ENCODE measurements around the gene SLC15A5.

Gene SLC15A5, protein sequence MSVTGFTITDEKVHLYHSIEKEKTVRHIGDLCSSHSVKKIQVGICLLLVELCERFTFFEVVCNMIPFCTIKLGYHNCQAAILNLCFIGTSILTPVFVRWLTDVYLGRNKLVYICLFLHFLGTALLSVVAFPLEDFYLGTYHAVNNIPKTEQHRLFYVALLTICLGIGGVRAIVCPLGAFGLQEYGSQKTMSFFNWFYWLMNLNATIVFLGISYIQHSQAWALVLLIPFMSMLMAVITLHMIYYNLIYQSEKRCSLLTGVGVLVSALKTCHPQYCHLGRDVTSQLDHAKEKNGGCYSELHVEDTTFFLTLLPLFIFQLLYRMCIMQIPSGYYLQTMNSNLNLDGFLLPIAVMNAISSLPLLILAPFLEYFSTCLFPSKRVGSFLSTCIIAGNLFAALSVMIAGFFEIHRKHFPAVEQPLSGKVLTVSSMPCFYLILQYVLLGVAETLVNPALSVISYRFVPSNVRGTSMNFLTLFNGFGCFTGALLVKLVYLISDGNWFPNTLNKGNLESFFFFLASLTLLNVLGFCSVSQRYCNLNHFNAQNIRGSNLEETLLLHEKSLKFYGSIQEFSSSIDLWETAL

DNA sequence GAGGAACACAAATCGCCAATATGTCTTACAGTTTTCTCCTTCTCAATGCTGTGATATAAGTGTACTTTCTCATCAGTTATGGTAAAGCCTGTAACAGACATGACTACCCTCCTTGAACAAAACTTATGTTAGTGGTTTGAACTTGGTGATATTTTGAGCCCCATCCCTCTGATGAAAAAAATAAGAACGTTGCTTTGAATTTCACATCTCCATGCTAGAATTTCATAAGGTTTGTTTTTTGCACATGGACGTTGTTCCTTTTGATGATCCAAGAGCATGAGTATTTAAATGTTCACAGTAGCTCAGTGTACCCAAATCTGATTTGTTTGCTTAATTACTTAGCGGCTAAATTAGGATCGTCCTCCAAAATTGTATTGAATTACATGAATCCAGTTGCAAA is at the start of gene SLC15A5:
SLC15A5 (minus strand) TSS at position 101 of the 400 bp plus-strand sequence; CDS start at position 101, 0 bp downstream.
- DNase-seq (ENCODE audit: low read depth in 2 of 2): no peak

DNA sequence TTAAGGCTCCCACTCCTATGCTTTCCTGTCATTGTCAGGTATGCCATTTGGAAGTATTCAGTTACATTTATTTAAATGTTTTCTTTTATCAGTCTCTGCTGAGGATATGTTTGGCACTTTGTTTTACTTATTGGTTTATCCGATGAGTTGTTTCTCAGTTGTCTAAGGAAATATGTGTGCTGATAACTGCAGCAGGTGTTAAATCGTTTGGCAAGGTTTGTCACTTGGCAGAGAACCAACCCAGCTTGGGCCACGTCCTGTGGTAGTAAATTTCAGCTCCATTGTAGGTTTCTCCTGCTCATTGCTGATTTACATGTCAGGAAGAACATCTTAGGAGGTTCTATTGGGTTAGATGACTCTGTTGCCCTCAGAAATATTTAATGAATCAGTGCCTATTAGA is 47.9 kb upstream of the SLC15A5 start:
- no peak for DNase-seq (ENCODE audit: low read depth in 2 of 2)

DNA sequence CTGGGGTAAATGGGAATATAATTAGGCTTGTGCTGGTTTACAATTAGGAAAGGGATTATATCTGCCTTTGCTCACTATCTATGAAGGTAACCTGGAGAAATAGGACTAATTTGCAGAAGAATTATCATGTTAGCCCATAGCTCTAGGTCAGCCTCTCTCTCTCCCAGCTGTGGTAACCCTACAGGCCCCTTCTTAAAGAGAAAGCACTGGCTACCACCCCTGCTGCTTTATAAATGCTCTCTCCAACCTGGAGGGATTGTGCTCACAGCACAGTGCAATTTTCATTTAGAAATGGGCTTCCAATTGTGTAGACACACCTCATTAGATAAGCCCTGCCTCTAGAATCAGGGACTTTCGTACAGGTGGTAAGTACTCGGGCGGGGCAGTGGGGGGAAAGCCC is 47.3 kb upstream of the SLC15A5 start:
- DNase-seq (ENCODE audit: low read depth in 2 of 2): no peak

DNA sequence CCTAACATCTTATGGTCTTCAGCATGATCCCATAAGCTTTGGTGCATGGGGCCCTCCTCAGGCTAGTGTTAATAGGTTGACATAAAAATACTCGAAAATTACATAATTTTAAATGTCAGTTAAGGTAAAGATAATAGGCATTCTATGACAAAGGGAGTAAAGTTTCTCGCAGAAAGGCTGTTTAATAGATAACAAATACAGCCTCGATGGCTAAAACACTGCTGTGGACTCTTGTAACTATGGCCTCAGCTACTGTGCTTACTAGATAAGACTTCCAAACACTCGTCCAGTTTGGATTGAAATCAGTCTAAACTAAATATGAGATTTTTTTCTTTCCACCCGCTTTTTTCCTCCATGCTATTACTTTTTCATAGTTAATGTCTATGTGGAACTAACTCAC is 46.8 kb upstream of the SLC15A5 start:
- DNase-seq (ENCODE audit: low read depth in 2 of 2): no peak

DNA sequence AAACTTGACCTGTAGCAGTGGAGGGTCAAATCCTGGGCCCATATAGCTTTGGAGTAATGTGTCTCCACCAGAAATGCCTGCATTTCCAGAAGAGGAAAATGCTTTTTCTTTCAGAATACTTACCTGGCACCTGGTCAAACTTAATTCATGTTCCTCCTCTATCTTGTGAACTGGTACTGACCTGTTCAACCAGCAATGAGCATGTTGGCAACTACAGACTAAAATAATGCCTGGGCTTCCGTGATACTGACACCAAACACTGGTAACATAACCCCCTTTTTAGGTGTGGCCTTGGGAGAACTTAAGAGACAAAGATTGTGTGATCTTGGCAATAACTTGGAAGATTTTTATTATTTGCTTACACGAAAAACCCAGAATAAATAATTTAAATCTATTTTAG is 46.2 kb upstream of the SLC15A5 start:
- DNase-seq (ENCODE audit: low read depth in 2 of 2): no peak

DNA sequence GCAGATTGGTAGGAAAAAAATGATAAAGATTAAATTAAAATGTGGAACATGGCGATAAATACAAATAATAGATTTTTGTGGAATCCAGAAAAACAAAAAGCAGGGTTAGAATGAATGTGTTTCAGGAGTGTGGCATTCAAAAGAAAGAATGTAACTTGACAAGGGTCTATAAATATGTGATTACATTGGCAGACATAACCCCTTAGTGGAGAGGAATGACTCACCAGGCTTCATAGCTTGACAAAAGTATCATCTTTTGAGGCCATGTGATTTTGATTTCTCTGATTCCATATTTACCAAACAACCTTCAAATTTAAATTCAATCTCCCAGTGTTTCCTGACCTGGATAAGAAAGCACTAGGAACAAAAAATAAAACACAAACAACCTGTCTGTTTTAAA is 45.5 kb upstream of the SLC15A5 start:
- DNase-seq (ENCODE audit: low read depth in 2 of 2): no peak

DNA sequence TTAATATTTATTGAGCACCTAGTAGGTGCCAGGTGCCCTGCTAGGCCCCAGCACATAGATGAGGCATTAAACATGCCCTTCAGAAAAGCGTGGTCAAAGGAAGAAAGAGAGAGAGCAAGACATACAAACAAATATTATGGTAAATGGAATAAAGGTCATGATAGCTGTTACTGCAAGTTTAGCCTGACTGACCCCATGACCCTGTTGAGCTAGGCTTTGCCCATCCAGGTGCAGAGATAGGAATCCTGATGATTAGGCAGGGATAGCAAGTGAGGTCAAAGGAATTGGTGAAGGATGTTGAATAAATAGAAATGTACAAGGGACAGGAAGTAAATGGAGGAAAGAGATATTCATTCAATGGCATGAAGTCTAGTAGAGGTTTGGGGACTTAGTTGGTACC is 33.4 kb upstream of the SLC15A5 start:
- no peak for DNase-seq (ENCODE audit: low read depth in 2 of 2)

DNA sequence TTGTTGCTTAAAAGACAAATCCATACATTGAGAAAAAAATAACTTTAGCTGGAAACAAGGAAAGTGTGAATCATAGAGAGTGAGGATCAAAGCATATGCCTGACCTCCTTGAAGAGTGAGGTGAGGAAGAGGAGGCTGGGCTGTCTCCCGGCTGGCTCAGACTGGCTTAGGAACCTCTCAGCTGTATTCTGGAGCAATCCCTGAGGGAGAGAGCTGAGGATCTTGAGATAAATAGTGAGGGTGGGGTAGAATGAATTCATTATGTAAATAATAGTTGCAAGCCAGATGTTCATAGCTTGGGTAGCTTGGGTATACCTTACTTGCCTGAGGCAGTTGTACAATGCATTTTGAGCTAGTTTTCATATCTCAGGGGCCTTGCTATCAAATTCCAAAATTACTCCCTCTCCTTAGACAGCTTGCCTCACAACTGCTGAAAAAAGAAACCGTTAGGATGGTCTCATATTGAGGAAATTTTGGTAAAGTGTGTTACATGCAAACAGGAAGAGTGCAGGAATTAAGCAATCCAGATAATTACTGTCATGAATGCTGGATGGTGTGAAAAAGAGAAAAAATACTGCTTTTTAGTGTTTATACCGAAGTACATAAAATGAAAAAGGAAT is 30.5 kb upstream of the SLC15A5 start:
- DNase-seq (ENCODE audit: low read depth in 2 of 2): no peak

DNA sequence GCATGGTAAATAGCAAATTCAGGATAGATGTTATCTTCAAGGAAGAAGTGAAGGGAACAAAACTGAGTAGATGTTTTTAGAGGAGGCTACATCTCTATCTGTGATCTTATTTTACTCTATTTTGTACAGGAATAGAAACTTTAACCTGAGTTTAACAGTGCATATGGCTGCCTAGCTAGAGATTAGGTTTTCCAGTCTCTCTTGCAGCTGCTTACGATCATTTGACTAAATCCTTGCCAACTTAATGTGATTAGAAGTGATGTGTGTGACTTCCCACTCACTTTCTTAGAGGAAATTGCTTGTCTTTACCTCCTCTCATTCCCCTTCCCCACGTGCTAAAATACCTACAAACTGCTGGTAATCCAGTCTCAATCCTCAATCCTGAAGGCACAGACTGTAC is 26.5 kb upstream of the SLC15A5 start:
- no peak for DNase-seq (ENCODE audit: low read depth in 2 of 2)

DNA sequence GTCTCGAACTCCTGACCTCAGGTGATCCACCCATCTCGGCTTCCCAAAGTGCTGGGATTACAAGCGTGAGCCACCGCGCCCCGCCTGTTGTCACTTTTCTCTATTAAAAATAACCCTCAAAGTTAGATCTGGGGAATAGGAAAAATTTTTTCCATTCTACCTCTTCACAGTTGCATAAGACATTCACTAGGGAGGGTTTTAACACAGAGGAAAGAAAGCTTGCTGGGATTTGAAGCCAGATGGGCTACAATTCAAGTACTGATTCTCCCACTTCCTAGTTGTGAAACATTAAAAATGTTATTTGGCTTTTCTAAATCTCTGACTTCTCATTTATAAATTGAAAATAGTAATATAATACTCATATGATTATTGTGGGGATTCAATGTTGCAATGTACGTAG is 23.3 kb upstream of the SLC15A5 start:
- DNase-seq (ENCODE audit: low read depth in 2 of 2): no peak

DNA sequence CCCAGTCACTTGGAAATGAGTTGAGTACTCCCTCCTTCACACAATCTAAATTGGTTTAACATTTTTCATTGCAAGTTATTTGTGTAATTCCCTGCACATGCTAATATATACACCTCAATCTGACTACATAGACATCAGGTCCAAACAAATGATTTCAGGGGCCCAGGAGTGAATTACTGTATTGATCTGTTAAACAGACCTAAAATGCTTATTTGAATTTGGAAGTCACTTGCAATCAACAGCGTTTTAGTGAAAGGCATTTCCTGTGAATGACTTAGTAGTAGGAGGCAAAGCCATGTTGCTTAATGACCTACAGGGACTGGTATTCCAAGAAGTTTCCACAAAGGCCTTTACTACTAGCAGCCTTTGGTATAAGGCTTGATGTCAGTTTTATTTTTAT is 22.6 kb upstream of the SLC15A5 start:
- no peak for DNase-seq (ENCODE audit: low read depth in 2 of 2)

DNA sequence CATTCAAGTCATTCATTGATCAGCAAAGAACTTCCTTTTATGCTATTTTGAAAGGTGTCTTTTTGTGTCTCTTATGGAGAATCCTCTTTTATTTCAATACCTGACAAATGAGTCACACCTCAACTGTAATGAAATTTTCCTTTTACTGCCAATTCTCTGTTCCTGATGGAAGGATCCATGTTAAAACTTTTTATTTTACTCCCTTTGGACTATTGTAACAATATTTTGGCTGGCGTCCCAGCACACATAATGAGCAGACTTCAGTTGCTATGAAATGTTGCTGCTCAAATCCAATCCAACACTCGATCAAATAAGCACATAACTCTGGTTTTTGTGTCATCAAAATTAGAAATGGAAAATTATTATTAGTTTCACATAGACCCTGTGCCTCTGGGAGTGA is 21.9 kb upstream of the SLC15A5 start:
- no peak for DNase-seq (ENCODE audit: low read depth in 2 of 2)

DNA sequence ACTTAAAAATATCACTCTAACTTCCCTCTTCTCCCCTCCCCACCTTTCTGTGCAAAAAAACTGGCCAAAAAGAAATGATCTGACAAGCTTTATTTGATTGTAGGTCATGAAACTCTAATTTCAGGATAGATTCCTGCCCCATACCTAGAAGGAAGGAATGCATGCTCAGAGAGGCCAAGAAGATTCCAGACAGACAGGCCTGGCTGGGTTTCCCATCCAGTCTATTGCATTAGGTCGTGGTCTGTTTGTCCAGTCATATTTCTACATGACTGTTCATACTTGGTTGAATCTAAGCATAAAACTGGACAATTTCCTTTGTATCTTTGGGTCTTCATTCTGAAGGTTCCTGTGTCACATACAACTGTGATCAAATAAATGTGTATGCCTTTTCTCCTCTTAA is 20.0 kb upstream of the SLC15A5 start:
- DNase-seq (ENCODE audit: low read depth in 2 of 2): no peak

DNA sequence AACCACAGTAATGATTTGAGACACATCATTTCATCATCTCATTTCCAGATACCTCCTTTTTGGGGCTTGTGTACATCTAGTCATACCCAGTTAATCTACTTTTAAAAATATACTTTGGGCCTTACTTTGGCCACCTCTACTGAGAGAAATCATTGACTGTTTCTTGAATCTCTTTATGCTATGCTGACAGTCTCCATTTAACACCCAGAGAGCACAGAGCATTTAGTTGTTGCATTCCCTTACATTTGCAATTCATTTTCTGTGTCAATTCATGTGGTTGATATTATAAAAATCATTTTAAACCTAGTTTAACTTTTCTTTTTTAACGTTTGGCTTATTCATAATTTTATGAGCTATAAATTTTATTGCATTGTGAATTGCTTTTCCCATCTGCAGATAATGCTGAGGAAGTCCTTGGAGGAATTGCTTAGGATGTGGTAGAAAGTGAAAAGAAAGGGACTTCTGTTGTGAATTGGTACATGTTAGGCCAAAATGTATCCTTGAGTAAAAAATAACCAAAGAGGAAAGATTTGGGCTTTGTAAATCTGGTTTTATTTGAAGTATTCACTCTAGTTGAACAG is 17.0 kb upstream of the SLC15A5 start:
- no peak for DNase-seq (ENCODE audit: low read depth in 2 of 2)

DNA sequence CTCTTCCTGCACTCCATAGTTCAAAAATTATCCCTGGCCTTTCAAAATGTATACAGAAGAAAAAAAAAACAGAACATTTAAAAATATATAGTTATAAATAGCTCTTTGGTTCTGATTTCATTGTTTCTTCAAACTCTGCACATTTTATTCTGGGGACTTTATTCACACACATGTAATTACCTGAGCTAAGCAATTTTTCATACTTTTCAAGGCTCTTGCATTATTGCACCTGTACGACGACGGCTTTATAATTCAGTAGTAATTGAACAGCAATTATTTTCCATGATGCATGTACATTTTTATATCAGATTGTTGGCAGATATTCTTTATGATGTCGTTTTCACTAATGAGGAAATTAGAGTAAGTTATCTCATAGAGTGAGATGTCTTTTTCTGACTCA is 13.5 kb upstream of the SLC15A5 start:
- DNase-seq (ENCODE audit: low read depth in 2 of 2): no peak

DNA sequence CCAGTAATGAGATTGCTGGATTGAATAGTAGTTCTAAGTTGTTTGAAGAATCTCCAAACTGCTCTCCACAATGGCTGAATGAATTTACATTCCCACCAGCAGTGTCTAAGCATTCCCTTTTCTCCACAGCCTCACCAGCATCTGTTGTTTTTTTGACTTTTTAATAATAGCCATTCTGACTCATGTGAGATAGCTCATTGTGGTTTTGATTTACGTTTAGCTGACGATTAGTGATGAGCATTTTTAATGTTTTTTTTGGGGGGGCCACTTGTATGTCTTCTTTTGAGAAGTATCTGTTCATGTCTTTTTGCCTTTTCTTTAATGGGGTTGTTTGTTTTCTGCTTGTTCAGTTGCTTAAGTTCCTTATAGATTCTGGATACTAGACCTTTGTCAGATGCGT is 8.1 kb upstream of the SLC15A5 start:
- DNase-seq (ENCODE audit: low read depth in 2 of 2): no peak

DNA sequence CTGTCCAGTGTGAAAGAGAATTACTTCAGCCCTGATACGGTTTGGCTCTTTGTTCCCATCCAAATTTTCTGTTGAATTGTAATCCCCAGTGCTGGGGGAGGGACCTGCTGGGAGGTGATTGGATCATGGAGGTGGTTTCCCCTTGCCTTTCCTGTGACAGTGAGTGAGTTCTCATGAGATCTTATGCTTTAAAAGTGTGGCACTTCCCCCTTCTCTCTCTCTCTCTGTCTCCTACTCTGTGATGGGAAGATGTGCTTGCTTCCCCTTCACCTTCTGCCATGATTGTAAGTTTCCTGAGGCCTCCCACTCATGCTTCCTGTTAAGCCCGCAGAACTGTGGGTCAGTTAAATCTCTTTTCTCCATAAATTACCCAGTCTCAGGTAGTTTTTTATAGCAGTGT is 5.5 kb upstream of the SLC15A5 start:
- no peak for DNase-seq (ENCODE audit: low read depth in 2 of 2)

DNA sequence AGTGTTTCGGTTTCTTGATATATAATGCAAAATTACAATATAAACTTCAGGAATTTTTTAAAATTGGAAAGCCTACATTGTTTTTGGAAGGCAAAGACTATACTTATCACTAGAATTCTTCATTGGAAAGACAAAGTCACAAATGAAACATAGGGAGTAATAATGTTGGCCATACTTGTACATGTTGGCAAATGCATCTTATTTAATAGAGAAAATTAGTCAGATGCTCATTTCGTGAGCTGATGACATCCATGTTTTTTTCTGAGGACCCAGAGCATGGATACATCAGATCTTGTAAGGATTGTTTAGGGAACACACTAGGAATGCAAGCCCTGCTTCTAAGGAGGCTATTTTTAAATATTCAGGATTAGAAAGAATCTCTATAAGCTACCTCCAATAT is 4.6 kb upstream of the SLC15A5 start:
- DNase-seq (ENCODE audit: low read depth in 2 of 2): no peak

DNA sequence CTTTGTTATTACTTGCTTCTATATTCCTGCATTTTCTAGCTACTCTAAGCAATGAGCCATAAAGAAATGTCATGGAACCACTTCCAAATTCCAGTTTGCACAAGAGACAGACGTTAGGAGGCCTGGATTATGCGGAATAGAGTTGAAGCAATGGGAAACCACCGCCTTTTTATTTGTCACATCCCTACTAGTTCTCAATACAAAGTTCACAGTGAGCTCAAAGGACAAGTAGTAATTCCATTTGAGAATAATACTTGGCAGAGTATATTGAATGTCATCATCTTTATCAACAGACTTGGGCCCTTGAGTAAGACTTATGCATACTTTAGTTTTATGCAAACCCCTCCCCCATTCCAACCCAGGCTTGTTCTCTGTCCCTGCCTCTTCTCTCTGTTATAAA is 3.7 kb upstream of the SLC15A5 start:
- DNase-seq (ENCODE audit: low read depth in 2 of 2): no peak

DNA sequence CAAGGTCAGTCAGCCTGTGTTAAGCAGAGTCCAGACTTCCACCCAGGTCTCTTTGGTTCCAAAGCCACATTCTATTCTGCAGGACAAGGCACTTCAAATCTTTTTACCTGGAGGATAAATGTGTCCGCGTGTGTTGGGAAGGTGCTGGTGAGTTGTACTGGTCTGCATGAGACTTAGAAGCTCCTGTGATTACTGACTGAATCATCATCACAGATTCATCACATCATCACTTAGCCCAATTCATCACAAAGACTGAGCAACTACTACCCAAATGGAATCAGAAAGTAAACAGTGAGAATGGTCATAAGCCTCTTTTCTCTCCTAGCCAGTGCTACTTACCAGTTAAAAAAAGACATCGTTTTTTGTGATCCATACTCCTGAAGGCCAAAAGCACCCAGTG is 5.3 kb downstream of the SLC15A5 start:
- no peak for DNase-seq (ENCODE audit: low read depth in 2 of 2)

DNA sequence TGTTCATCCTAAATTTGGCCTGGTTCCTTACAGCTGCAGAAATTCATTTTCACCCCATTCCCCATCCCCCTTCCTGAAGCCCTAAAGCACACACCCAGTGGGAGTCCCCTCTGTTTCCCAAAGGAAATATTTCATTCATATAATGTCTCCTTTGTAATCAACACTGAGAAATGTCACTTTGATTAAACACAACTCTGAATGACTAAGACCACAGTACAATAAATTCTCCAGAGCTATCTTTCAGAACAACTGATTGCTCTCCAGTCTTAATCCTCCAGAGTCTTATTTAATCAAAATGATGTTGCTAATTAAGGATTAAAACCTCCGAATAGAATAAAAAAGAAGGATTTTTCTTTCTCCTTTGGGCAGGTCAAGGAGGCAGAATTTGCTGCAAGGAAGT is 6.4 kb downstream of the SLC15A5 start:
- no peak for DNase-seq (ENCODE audit: low read depth in 2 of 2)

DNA sequence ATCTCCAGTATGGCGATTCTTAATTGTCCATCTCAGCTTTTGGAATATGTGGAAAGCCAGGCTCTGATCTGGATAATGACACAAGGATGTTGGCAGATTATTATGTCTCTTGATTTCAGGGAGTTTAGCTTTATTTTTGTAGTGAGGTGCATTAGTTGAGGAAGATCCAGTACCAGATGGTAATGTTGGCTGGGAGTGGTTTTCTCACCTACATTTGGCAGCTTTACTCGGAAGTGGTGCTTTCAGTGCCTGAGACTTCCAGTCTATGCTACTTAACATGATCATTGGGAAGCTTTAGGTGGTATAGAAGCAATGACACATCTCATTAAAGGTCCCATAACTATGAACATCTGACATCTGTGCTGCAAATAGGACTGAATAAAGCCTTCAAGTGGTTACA is 7.5 kb downstream of the SLC15A5 start:
- no peak for DNase-seq (ENCODE audit: low read depth in 2 of 2)

DNA sequence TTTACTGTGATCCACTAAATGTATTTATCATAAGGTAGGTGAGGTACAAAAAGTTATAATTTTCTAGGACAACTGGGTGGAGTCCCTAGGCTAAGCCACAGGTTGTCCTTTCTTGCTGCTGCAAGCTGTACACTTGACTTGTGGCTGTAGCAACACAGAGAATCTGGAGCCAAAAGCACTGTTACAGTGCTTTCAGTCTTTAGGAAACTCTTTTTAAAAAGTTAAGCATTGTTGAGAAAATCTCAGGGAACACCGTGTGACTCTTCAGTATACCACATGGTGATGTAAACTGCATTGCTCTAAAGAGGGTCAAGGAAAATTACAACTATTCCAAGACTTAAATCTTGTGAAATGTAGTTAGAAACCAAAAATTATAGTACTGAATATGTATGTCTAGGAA is 11.4 kb downstream of the SLC15A5 start:
- DNase-seq (ENCODE audit: low read depth in 2 of 2): no peak
